Measurements from ENCODE around the gene SH3PXD2A.

DNA sequence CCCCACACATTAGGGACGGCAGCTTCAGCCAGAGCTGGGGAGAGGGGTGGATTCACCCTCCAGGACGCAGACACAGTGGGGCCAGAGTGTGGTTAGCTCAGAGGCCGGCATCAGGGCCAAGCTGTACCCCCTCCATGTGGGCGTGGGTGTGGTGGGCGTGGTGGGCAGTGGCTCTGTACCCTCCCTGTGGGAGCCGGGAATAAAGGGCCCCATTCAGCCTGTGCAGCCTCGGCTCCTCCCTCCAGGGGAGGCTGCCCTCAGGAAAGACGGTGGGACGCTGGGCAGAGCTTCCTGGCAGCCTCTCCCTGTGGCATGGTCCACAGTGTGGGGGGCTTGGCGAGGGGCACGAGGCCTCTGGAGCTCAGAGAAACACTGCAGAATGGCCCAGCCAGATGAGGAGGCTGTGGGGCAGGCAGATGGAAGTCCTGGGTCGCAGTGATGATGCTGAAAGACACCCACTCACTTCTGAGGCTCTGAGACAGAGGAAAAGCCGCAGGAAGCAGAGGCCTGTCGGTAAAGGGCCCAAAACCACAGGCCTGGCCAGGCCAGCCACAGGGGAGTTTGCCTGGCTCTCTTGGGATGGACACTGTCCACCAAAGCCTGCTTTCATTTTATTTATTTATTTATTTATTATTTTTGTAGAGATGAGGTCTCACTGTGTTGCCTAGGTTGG lies 108.0 kb downstream of the SH3PXD2A start:
- TF ChIP-seq, protein P1, sequence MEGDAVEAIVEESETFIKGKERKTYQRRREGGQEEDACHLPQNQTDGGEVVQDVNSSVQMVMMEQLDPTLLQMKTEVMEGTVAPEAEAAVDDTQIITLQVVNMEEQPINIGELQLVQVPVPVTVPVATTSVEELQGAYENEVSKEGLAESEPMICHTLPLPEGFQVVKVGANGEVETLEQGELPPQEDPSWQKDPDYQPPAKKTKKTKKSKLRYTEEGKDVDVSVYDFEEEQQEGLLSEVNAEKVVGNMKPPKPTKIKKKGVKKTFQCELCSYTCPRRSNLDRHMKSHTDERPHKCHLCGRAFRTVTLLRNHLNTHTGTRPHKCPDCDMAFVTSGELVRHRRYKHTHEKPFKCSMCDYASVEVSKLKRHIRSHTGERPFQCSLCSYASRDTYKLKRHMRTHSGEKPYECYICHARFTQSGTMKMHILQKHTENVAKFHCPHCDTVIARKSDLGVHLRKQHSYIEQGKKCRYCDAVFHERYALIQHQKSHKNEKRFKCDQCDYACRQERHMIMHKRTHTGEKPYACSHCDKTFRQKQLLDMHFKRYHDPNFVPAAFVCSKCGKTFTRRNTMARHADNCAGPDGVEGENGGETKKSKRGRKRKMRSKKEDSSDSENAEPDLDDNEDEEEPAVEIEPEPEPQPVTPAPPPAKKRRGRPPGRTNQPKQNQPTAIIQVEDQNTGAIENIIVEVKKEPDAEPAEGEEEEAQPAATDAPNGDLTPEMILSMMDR (IDR thresholded peaks at IDR 0.05) = no peak
- TF ChIP-seq POLR2AphosphoS5 (IDR thresholded peaks at IDR 0.05) (no peak), POLR2A (IDR thresholded peaks at IDR 0.05) (no peak), EP300 (IDR thresholded peaks at IDR 0.05) (no peak)

Data from sigmoid colon (tissue), 4 donors.